NCI-H774 (cell line): ENCODE measurements around the gene SAT2.
A peak's percentile ranks its signal among the peaks of the same experiment; 100 is the strongest.
"Not testable (repeated sequence)": the region's sequence is repeated elsewhere in the genome, so short reads cannot be mapped to it uniquely, and the experiment has no call there.

Source experiments
- DNase-seq: peaks from one replicate; lab custom pipeline; 2025; lab: John Stamatoyannopoulos, UW

The SAT2 gene

GRCh38 chr17:7633093-7633492, 5.5 kb upstream of the SAT2 start:
- DNase-seq: no peak

GRCh38 chr17:7632492-7632894, 4.9 kb upstream of the SAT2 start:
- DNase-seq: no peak

- no peak for DNase-seq
Measured at GRCh38 chr17:7631398-7632380, 4.1 kb upstream of the SAT2 start.

GRCh38 chr17:7629939-7630571, 2.4 kb upstream of the SAT2 start, which contains the start of gene SHBG:
SHBG (plus strand) TSS chr17:7630135; CDS start chr17:7630173, 38 bp downstream.
- no peak for DNase-seq

- DNase-seq: no peak
Measured at GRCh38 chr17:7626956-7627249, 718 bp downstream of the SAT2 start.

GRCh38 chr17:7626307-7626706, 1.3 kb downstream of the SAT2 start:
- DNase-seq: no peak

- not testable (repeated sequence) for DNase-seq
Measured at GRCh38 chr17:7625749-7626148, 1.9 kb downstream of the SAT2 start.

GRCh38 chr17:7623661-7624060, 4.0 kb downstream of the SAT2 start:
- no peak for DNase-seq

- no peak for DNase-seq
Measured at GRCh38 chr17:7620835-7621234, 6.8 kb downstream of the SAT2 start.

- no peak for DNase-seq
Measured at GRCh38 chr17:7618608-7619007, 9.0 kb downstream of the SAT2 start.

- no peak for DNase-seq
Measured at GRCh38 chr17:7615265-7615747, 12.3 kb downstream of the SAT2 start.

- peak; percentile 93 for DNase-seq
Measured at GRCh38 chr17:7614425-7615264, 13.0 kb downstream of the SAT2 start, which contains the start of gene FXR2. FXR2 (minus strand) TSS chr17:7614897; CDS start chr17:7614532, 365 bp downstream.

- DNase-seq: no peak
Measured at GRCh38 chr17:7613769-7614424, 13.7 kb downstream of the SAT2 start.

GRCh38 chr17:7612294-7612640, 15.4 kb downstream of the SAT2 start:
- DNase-seq: no peak

- no peak for DNase-seq
Measured at GRCh38 chr17:7611635-7612293, 15.9 kb downstream of the SAT2 start.

- DNase-seq: no peak
Measured at GRCh38 chr17:7610641-7611040, 17.0 kb downstream of the SAT2 start.

GRCh38 chr17:7606280-7606679, 21.3 kb downstream of the SAT2 start:
- DNase-seq: no peak

- not testable (repeated sequence) for DNase-seq
Measured at GRCh38 chr17:7597561-7597960, 30.1 kb downstream of the SAT2 start.

- no peak for DNase-seq
Measured at GRCh38 chr17:7593296-7593695, 34.3 kb downstream of the SAT2 start.

GRCh38 chr17:7592422-7593021, 35.1 kb downstream of the SAT2 start:
- DNase-seq: no peak

- DNase-seq: no peak
Measured at GRCh38 chr17:7591596-7591995, 36.0 kb downstream of the SAT2 start.
